Germinal center (tissue), 1 donor: Measurements from ENCODE around the gene XAGE3.

Experiments
- DNase-seq: peaks from one replicate; pipeline ENCODE4 v3.0.0; 2012; ENCODE audit warnings: mixed read lengths, low spot score

XAGE3 gene

DNA sequence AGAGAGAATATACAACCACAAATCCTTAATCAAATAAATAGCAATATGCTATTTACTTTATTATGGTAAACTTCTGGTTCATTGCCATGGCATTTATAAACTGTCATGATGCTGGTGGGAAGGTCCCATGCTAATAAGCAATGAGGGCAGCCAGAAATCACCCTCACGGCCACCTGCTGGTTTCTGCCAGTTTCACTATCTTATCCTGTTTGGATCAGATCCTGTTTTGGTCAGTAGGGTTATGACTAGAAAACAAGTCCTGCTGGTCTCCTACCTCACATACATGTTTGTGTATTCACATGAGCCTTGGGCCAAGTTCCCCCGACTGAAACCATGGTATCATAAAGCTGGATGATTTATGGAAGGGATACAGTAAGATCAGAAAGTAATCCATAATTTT, 28.7 kb downstream of the XAGE3 start:
- no peak for DNase-seq

DNA sequence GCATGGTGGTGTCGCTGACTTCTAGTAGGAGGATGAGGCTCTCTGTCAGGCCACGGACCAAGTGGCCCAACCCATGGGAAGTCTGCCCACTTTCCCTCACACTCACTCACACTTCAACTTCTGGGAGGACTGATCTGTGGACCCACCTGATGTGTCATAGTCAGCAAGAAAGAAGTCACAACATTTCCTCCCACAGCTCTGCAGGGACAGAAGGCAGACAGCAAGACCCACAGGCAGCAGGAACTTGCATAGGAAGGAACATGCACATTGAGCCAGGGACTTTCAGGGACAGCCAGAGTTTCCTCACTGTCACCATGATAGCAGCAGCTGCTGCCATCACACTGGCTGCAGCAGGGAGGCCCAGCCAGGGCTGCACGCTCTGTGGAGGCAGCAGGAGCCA, 37.3 kb downstream of the XAGE3 start:
- DNase-seq: no peak

DNA sequence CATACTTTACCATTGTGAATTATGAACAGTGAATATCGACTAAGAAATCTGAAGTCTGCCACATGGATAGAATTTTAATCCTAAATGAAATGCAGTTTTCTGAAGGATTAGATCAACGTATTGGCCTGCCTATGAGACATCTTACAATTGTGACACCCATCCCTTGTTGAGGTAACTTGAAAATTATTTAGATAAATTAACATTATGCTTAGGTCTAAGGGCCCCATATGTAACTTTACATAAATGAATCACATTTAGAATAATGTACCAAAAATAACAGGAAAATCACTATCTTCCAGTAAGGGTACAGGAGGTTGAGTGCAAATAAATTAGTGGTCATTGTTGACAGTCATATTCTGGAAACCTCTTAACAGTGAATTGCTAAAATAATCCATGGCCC, 43.3 kb downstream of the XAGE3 start:
- no peak for DNase-seq

DNA sequence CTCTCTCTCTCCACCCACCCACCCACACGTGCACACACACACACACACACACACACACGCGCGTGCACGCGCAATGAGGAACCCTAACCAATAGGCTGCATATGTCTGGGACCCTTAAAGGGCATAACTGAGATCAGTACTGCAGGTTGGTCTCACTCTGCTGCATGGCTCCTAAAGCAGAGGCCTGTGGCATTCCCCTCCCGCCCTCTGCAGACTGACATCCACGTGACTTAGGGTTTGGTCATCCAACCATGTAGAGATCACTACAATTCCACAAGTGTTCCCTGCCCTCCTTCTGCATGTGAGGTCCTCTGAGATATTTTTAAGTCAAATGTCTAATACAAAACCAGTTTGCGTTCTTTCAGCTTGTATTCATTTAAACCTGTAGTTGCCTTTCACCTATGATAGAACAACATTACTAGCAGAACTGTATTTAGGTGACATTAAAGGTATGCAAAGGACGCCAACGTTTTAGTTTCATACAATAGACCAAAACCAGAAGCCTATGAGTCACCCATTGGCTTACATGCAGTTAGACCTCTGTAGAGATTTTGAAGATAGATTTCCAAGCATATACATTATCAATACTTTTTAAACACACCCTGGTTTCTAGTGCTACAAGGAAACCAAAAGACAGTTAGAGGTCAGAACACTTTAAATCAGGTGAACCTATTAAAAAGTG, 46.7 kb downstream of the XAGE3 start:
- no peak for DNase-seq

DNA sequence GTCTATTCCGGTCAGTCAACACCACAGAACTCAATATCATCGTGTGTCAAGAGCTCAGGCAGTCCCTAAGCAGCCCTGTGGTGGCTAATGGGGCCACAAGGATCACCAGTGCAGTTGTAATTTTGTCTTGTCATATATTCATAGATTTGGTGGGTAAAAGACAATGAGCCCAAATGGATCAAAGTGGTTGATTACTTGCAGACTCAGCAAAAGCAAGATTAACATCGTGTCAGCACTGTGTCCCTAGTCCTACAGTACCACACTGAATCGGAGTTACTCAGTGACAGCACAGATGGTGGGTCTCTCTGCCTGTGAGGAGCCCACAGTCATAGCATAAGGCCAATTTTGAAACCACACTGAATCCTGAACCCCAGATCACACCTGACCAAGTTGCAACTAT, 48.1 kb downstream of the XAGE3 start:
- DNase-seq: no peak
